Esophagus (tissue), 2 donors: ENCODE results near the gene GPR65. TPM values are rescaled to one million over a fixed set of nuclear protein-coding genes. Genes with fewer than 3 reads are reported as not detected.

ENCODE experiments used
- H3K27ac ChIP-seq, 2 donors: one replicate each; pipeline ENCODE4 v1.5.1; 2013; ENCODE audit warnings: low read depth in 2 of 2, mild to moderate bottlenecking in 2 of 2, inconsistent platforms in 1 of 2, low read length in 1 of 2, moderate library complexity in 1 of 2
- H3K27me3 ChIP-seq, 2 donors: one replicate each; pipeline ENCODE4 v1.6.1; 2013; ENCODE audit warnings: low read length in 2 of 2, control low read depth in 1 of 2, mild to moderate bottlenecking in 1 of 2; ENCODE audit not compliant: insufficient read depth in 2 of 2, control insufficient read depth in 1 of 2
- H3K36me3 ChIP-seq, 2 donors: one replicate each; pipeline ENCODE4 v1.6.1; 2013; ENCODE audit warnings: low read length in 1 of 2; ENCODE audit not compliant: control insufficient read depth in 2 of 2, insufficient read depth in 2 of 2
- H3K4me1 ChIP-seq, 2 donors: one replicate each; pipeline ENCODE4 v1.6.1; 2013; ENCODE audit warnings: low read length in 1 of 2; ENCODE audit not compliant: control insufficient read depth in 2 of 2, insufficient read depth in 2 of 2
- H3K4me3 ChIP-seq, 2 donors: one replicate each; pipeline ENCODE4 v1.5.1; 2013; ENCODE audit warnings: low read length in 2 of 2, mild to moderate bottlenecking in 2 of 2, low read depth in 1 of 2, moderate library complexity in 1 of 2
- H3K9me3 ChIP-seq, 2 donors: one replicate each; pipeline ENCODE4 v1.6.1; 2013; ENCODE audit warnings: mild to moderate bottlenecking in 2 of 2, low read depth in 1 of 2, low read length in 1 of 2, moderate library complexity in 1 of 2; ENCODE audit not compliant: control insufficient read depth in 2 of 2, insufficient read depth in 1 of 2
- WGBS, 2 donors: extraction: QIAGEN DNeasy Blood & Tissue Kit; methylation state at CpG; one replicate each; pipeline ENCODE4 v1.1.7; 2013; 5-methylcytosine and 5-hydroxymethylcytosine counted together
- polyA plus RNA-seq, 2 donors: library from polyadenylated mRNA; stranded (reverse); fragments of 200-250 nt; gene quantifications; one replicate each; pipeline ENCODE4 v1.2.3, GENCODE V29; 2013
- donor health status: healthy with polysubstance abuse.
- donor health status: Bipolar disorder and iron deficiency.

The GPR65 gene
- polyA plus RNA-seq, 2 donors = 0.22 to 0.25 TPM

- no peaks in the 10 kb centered on the region for H3K27me3 ChIP-seq
- H3K36me3 ChIP-seq = no peaks in the 10 kb centered on the region
- 94% methylated on average over 2 of the region's 2 CpGs for WGBS, 2 donors
- no peak overlapping the region for H3K27ac ChIP-seq
- no peaks in the 10 kb centered on the region for H3K4me1 ChIP-seq
- no peaks in the 10 kb centered on the region for H3K9me3 ChIP-seq
- no peak overlapping the region for H3K4me3 ChIP-seq
Observed at GRCh38 chr14:87999277-87999676, 5.7 kb upstream of the GPR65 start.

DNA sequence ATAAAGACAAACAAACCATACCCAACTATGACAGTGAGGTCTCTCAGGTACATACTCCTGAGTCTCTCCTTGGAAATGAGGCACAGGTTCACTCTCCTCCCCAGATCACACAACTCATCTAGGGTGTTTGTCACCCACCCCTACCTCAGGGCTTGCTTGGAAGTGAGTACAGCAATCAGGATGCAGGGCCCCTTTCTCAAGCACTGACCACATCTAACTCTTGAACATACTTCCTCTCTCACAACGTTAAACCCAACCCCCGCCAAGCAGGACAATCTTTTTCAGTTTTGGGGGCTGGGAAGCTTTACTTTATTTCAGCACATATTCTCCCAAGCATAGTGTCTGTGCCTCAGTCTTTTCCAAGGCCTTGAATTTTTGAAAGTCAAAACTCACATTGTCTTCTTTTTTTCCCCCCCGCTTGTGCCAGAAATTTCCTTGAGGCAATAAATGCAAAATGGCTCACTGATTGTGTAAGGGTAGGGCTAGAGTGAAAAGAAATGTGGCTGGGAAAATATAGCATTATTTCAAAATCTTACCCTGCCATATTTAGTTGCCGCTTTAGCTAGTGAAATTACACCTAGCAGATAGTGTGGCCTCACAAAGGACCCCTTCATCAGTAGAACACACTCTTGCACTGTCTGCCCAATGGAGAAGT is 2.4 kb upstream of the GPR65 start:
- no peak overlapping the region for H3K4me3 ChIP-seq
- no peaks in the 10 kb centered on the region for H3K9me3 ChIP-seq
- no peaks in the 10 kb centered on the region for H3K36me3 ChIP-seq
- no peaks in the 10 kb centered on the region for H3K4me1 ChIP-seq
- H3K27ac ChIP-seq = no peak overlapping the region
- WGBS, 2 donors = 84 to 85% methylated on average over 4 of the region's 4 CpGs
- no peaks in the 10 kb centered on the region for H3K27me3 ChIP-seq

- Histone ChIP-seq H3K4me3 (no peak overlapping the region), H3K27ac (no peak overlapping the region), H3K27me3 (no peaks in the 10 kb centered on the region), H3K9me3 (no peaks in the 10 kb centered on the region), H3K4me1 (no peaks in the 10 kb centered on the region), H3K36me3 (no peaks in the 10 kb centered on the region)
- WGBS, 2 donors = 83 to 86% methylated on average over 4 of the region's 4 CpGs
Observed at GRCh38 chr14:88003425-88003824, 1.5 kb upstream of the GPR65 start.

DNA sequence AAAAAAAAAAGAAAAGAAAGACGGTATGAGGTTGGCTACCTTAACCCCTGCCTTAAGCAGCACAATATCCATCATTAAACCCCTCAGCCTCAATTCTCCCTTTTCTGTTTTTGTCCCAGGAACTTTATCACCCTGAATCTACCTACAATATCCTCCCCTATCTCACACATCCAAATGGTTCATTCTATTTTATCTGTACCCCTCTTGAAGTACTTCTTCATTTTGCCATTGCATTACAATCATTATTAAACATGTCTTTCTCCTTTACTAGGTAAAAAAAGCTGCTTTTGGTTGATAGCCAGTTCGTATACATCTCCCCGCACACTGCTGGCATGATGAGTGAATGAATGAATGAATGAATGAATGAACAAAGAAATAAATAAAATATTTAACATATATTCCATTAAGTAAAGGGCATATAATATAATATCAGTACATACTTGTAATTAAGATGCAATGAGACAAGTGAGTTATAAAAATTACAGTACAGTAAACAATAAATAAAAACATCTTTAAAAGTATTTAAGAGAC is 364 bp upstream of the GPR65 start:
- no peaks in the 10 kb centered on the region for H3K4me1 ChIP-seq
- H3K9me3 ChIP-seq = no peaks in the 10 kb centered on the region
- H3K36me3 ChIP-seq = no peaks in the 10 kb centered on the region
- H3K4me3 ChIP-seq = no peak overlapping the region
- H3K27me3 ChIP-seq = no peaks in the 10 kb centered on the region
- H3K27ac ChIP-seq = no peak overlapping the region
- WGBS, 2 donors = 60 to 67% methylated on average over 3 of the region's 3 CpGs

- no peaks in the 10 kb centered on the region for H3K36me3 ChIP-seq
- H3K27ac ChIP-seq = peak overlapping the region; percentile 40 to 56
- H3K27me3 ChIP-seq = no peaks in the 10 kb centered on the region
- no peak overlapping the region for H3K4me3 ChIP-seq
- 74 to 80% methylated on average over 13 of the region's 13 CpGs for WGBS, 2 donors
- H3K9me3 ChIP-seq = no peaks in the 10 kb centered on the region
- no peaks in the 10 kb centered on the region for H3K4me1 ChIP-seq
Observed at GRCh38 chr14:88005978-88006851, 1.3 kb downstream of the GPR65 start.

- no peak overlapping the region for H3K27ac ChIP-seq
- H3K4me1 ChIP-seq = no peaks in the 10 kb centered on the region
- no peaks in the 10 kb centered on the region for H3K9me3 ChIP-seq
- H3K4me3 ChIP-seq = no peak overlapping the region
- H3K27me3 ChIP-seq = no peaks in the 10 kb centered on the region
- no peaks in the 10 kb centered on the region for H3K36me3 ChIP-seq
- 42 to 60% methylated on average over 1 of the region's 1 CpG for WGBS, 2 donors
Observed at GRCh38 chr14:88007608-88008007, 2.7 kb downstream of the GPR65 start.

- Histone ChIP-seq H3K36me3 (no peaks in the 10 kb centered on the region), H3K4me3 (no peak overlapping the region)
- WGBS, 2 donors = 90 to 95% methylated on average over 2 of the region's 2 CpGs
Observed at GRCh38 chr14:88008039-88008742, 3.3 kb downstream of the GPR65 start.

GRCh38 chr14:88009486-88009885 is 4.6 kb downstream of the GPR65 start:
- Histone ChIP-seq H3K27me3 (no peaks in the 10 kb centered on the region), H3K4me1 (no peaks in the 10 kb centered on the region), H3K9me3 (no peaks in the 10 kb centered on the region), H3K36me3 (no peaks in the 10 kb centered on the region), H3K4me3 (no peak overlapping the region), H3K27ac (no peak overlapping the region)
- 77 to 81% methylated on average over 1 of the region's 1 CpG for WGBS, 2 donors

More at GRCh38 chr14:88008039-88008742, 3.3 kb downstream of the GPR65 start:
- no peaks in the 10 kb centered on the region for H3K27me3 ChIP-seq
- no peaks in the 10 kb centered on the region for H3K9me3 ChIP-seq
- no peaks in the 10 kb centered on the region for H3K4me1 ChIP-seq
- no peak overlapping the region for H3K27ac ChIP-seq

- H3K4me3 ChIP-seq = no peak overlapping the region
- no peak overlapping the region for H3K27ac ChIP-seq
- no peaks in the 10 kb centered on the region for H3K27me3 ChIP-seq
- H3K4me1 ChIP-seq = no peaks in the 10 kb centered on the region
- no peaks in the 10 kb centered on the region for H3K36me3 ChIP-seq
- 51 to 58% methylated on average over 2 of the region's 2 CpGs for whole genome bisulfite sequencing, 2 donors
- no peaks in the 10 kb centered on the region for H3K9me3 ChIP-seq
Observed at GRCh38 chr14:88010331-88010730, 5.4 kb downstream of the GPR65 start.
